ENCODE results near the gene GPR63. TPM values are rescaled to one million over a fixed set of nuclear protein-coding genes. Genes with fewer than 3 reads are reported as not detected.

GPR63 gene
- total RNA-seq, 1 experiment from 2014 or later, result 5.9 TPM

DNA sequence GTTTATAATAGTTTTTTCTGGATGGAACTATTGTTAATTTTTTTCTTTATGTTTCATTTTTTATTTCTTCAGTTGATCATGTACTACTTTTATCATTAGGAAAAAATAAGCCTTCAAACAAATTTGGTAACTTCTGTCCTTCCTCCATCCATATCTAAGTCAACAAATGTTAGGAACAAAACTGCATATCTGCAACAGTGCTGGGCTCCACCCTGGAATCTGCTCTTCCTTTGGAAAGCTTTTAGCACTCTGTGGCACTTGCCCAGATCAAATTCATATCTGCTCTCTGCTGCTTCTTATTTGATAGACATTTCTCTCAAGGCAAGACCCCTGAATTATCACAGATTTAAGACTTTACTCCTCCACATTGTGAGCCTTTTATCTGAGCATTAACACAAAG is 24.3 kb upstream of the GPR63 start:
- no peak overlapping the region for H2BK12ac ChIP-seq (ENCODE audit: insufficient read length, low read depth, low read length)
- no peak overlapping the region for H3T11ph ChIP-seq (ENCODE audit: low read length)
- H3K27me3 ChIP-seq (ENCODE audit: insufficient read depth, low read length), result no peaks in the 10 kb centered on the region
- no peak overlapping the region for H2BK5ac ChIP-seq (ENCODE audit: insufficient read length, low read length)
- no peak overlapping the region for H3K4ac ChIP-seq (ENCODE audit: low read depth, low read length)
- no peak overlapping the region for H2BK120ac ChIP-seq (ENCODE audit: low read depth, low read length, poor library complexity, severe bottlenecking)
- no peak overlapping the region for H3K14ac ChIP-seq (ENCODE audit: insufficient read depth, low read length)
- H3K79me1 ChIP-seq (ENCODE audit: insufficient read depth, low read depth, low read length, poor library complexity, severe bottlenecking), result no peaks in the 10 kb centered on the region
- no peaks in the 10 kb centered on the region for H3K23me2 ChIP-seq (ENCODE audit: insufficient read length, low read depth, low read length, poor library complexity, severe bottlenecking)
- H3K27me3 Mint-ChIP-seq (ENCODE audit: low read depth), result no peaks in the 10 kb centered on the region
- H3K9ac ChIP-seq (ENCODE audit: extremely low read depth, insufficient read length, low read length), result no peak overlapping the region
- no peak overlapping the region for H3K4me3 Mint-ChIP-seq
- no peak overlapping the region for H3K56ac ChIP-seq (ENCODE audit: insufficient read length, low read depth, low read length)
- H4K91ac ChIP-seq (ENCODE audit: insufficient read length, low read depth, low read length), result no peak overlapping the region
- no peaks in the 10 kb centered on the region for H4K20me1 ChIP-seq (ENCODE audit: control insufficient read depth, insufficient read depth, insufficient read length)
- H3K18ac ChIP-seq (ENCODE audit: insufficient read length, low read depth, low read length), result no peak overlapping the region
- H3K9me3 ChIP-seq (ENCODE audit: control insufficient read depth, low read depth, low read length), result no peaks in the 10 kb centered on the region
- no peak overlapping the region for H2BK15ac ChIP-seq (ENCODE audit: low read depth, low read length)
- H4K5ac ChIP-seq (ENCODE audit: insufficient read length, low read depth, low read length), result no peak overlapping the region
- no peaks in the 10 kb centered on the region for H3K4me1 ChIP-seq (ENCODE audit: insufficient read depth, low read length)
- H3K4me2 ChIP-seq (ENCODE audit: insufficient read depth, insufficient read length, low read length), result no peak overlapping the region
- H2AFZ ChIP-seq (ENCODE audit: low read length), result no peak overlapping the region
- no peaks in the 10 kb centered on the region for H3K79me2 ChIP-seq (ENCODE audit: insufficient read depth, low read length)
- H3K9me3 Mint-ChIP-seq, result peaks cover 14 to 19% of the 10 kb centered on the region in 2 experiments
- no peak for TF ChIP-seq CTCF (conservative IDR thresholded peaks at IDR 0.05)
- H3K36me3 Mint-ChIP-seq (ENCODE audit: insufficient read depth in 1 of 3, low read depth in 3 of 3), result peaks cover 5 to 17% (median 16%) of the 10 kb centered on the region in 3 experiments; a peak in 5 of 7 replicates
- peaks cover 2 to 6% of the 10 kb centered on the region in 2 experiments; a peak in 1 of 4 replicates for H3K4me1 Mint-ChIP-seq
- H2AK5ac ChIP-seq (ENCODE audit: insufficient read length, low read length), result no peak overlapping the region
- H4K8ac ChIP-seq (replicated peaks; ENCODE audit: insufficient read length, low read depth, low read length), result no peak overlapping the region
- no peak for DNase-seq
- H3K27ac Mint-ChIP-seq, result no peak overlapping the region
- H3K23ac ChIP-seq (ENCODE audit: insufficient read length, low read depth, low read length), result no peak overlapping the region
- H3K27ac ChIP-seq (ENCODE audit: insufficient read length, low read depth, low read length), result no peak overlapping the region
- no peak overlapping the region for H2BK20ac ChIP-seq (ENCODE audit: low read depth, low read length, poor library complexity, severe bottlenecking)
